HepG2 (cell line): ENCODE data around the gene POLR3GL. TPM values are rescaled to one million over a fixed set of nuclear protein-coding genes. Genes with fewer than 3 reads are reported as not detected.

Source experiments
- EHMT2 ChIP-seq: fragments of 200-600 bp; sonication (generic); IDR thresholded peaks from 2 replicates; pipeline ENCODE4 v1.7.0; 2017; ENCODE audit warnings: antibody characterized with exemption, low read depth, low read length, borderline replicate concordance
- FOXM1 ChIP-seq: sonication (generic); formaldehyde crosslinking; IDR thresholded peaks from 2 replicates; pipeline ENCODE4 v1.5.0; 2020; ENCODE audit warnings: missing genetic modification reagents
- HOXA5 ChIP-seq: sonication (generic); formaldehyde crosslinking; IDR thresholded peaks from 2 replicates; pipeline ENCODE4 v1.4.0; 2020; ENCODE audit warnings: missing genetic modification reagents
- MED8 ChIP-seq: sonication (generic); formaldehyde crosslinking; IDR thresholded peaks from 2 replicates; pipeline ENCODE4 v1.8.1; 2023; ENCODE audit warnings: mild to moderate bottlenecking, missing genetic modification reagents; ENCODE audit not compliant: insufficient replicate concordance
- MEIS1 ChIP-seq: sonication (generic); formaldehyde crosslinking; IDR thresholded peaks from 2 replicates; pipeline ENCODE4 v1.9.0; 2021; ENCODE audit warnings: mild to moderate bottlenecking, missing genetic modification reagents, moderate library complexity, borderline replicate concordance
- NCOA5 ChIP-seq: sonication (generic); formaldehyde crosslinking; IDR thresholded peaks from 2 replicates; pipeline ENCODE4 v1.4.0; 2020; ENCODE audit warnings: missing genetic modification reagents
- SPEN ChIP-seq: sonication (generic); formaldehyde crosslinking; IDR thresholded peaks from 2 replicates; pipeline ENCODE4 v1.5.1; 2020; ENCODE audit warnings: low read depth, mild to moderate bottlenecking, missing genetic modification reagents
- XBP1 ChIP-seq: sonication (generic); formaldehyde crosslinking; IDR thresholded peaks from 2 replicates; pipeline ENCODE4 v1.5.0; 2020; ENCODE audit warnings: missing genetic modification reagents
- ZNF841 ChIP-seq: sonication (generic); formaldehyde crosslinking; IDR thresholded peaks from 2 replicates; pipeline ENCODE4 v1.8.1; 2023; ENCODE audit warnings: missing genetic modification reagents, borderline replicate concordance
- polyA plus RNA-seq, 8 experiments: library from polyadenylated mRNA; depleted of rRNA in 3 of 8; stranded (reverse) in 7 of 8; unstranded in 1 of 8; fragments of >200 nt; fragmentation: Illumina TruSeq in 4 of 8; extraction: Trizol in 4 of 8; gene quantifications; 2 replicates each; pipeline versions ENCODE4 v1.2.1 to v1.2.3, GENCODE V29; 2011 to 2016; ENCODE audit warnings: low read depth in 4 of 8, missing spikeins in 1 of 8, mixed read lengths in 1 of 8; ENCODE audit not compliant: insufficient read depth in 1 of 8
- total RNA-seq, 5 experiments: library from RNA; depleted of rRNA; stranded (reverse); fragments of >200 nt; fragmentation: Illumina TruSeq; extraction: Trizol; gene quantifications; 2 replicates each; pipeline ENCODE4 v1.2.3, GENCODE V29; 2016; ENCODE audit warnings: low read depth in 1 of 5
- TF ChIP-seq, protein P1 (sequence below): sonication (generic); formaldehyde crosslinking; IDR thresholded peaks from 2 replicates; pipeline ENCODE4 v1.4.0; 2020; ENCODE audit warnings: missing genetic modification reagents, borderline replicate concordance
- TF ChIP-seq, protein P2 (sequence below): sonication (generic); formaldehyde crosslinking; IDR thresholded peaks from 2 replicates; pipeline ENCODE4 v1.4.0; 2020; ENCODE audit warnings: missing genetic modification reagents, borderline replicate concordance
- TF ChIP-seq, protein P3 (sequence below): IDR thresholded peaks from 2 replicates; pipeline ENCODE4 v1.6.1; 2018; ENCODE audit warnings: missing genetic modification reagents
- TF ChIP-seq, protein P4 (sequence below), 2 experiments: sonication (generic) in 1 of 2; formaldehyde crosslinking in 1 of 2; IDR thresholded peaks; 2 replicates each; pipeline versions ENCODE4 v1.5.1 to v1.6.1; 2011 to 2020; ENCODE audit warnings: borderline replicate concordance in 1 of 2, low read depth in 1 of 2, low read length in 1 of 2, mild to moderate bottlenecking in 1 of 2, missing genetic modification reagents in 1 of 2, moderate library complexity in 1 of 2
- TF ChIP-seq, protein P5 (sequence below): IDR thresholded peaks from 2 replicates; pipeline ENCODE4 v1.6.1; 2016; ENCODE audit warnings: missing biosample characterization, missing genetic modification reagents, low read depth

POLR3GL gene
- total and polyA plus RNA-seq, 2 of the 13 experiments (the other 11 are each of a cell fraction or from before 2014, with no cell fraction given), result 11.5 to 12.4 TPM

DNA sequence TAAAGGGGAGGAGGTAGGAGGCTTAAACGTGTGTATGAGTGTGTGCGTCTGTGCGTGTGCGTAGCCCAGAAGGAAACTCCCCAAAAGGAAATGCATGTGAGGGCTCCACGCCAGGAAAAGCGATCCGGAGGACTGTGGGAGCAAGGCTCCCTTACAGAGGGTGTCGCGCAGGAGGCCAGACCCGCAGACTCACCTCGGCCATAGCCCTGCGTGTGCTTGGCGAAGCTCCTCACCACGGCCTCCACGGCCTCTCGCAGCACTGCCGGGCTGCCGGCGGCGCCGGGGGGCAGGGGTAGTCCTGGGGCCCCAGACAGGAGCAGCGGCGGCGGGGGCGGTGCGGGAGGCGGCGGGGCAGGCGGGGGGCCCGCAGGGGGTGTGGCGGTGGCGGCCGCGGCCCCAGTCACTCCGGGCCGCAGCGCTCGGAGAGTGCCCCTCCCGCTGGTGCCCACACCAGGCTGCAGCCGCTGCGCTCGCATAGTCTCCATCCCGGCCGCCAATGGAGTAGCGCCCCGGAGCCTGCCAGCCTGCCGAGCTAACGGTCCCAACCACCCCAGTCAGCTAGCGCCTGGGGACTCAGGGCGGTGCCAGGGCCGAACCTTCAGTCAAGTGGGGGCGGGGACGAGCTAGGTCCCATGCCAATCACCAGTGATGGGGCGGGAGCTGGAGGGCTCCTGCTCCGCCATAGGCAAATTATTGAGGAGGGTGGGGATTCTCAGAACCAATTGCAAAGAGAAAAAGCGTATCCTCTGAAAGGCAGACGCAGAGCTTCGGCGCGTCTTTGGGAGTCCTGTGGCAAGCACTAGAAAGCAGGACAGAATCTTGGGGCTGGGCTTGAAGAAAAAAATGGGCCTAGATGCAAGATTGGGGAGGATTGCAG lies 6.8 kb upstream of the POLR3GL start, which contains the start of gene LIX1L (continued):
- TF ChIP-seq, protein P1, sequence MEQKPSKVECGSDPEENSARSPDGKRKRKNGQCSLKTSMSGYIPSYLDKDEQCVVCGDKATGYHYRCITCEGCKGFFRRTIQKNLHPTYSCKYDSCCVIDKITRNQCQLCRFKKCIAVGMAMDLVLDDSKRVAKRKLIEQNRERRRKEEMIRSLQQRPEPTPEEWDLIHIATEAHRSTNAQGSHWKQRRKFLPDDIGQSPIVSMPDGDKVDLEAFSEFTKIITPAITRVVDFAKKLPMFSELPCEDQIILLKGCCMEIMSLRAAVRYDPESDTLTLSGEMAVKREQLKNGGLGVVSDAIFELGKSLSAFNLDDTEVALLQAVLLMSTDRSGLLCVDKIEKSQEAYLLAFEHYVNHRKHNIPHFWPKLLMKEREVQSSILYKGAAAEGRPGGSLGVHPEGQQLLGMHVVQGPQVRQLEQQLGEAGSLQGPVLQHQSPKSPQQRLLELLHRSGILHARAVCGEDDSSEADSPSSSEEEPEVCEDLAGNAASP, result no peak
- no peak for TF ChIP-seq ZNF841 (CRISPR knock-in tag)
- TF ChIP-seq, protein P2, sequence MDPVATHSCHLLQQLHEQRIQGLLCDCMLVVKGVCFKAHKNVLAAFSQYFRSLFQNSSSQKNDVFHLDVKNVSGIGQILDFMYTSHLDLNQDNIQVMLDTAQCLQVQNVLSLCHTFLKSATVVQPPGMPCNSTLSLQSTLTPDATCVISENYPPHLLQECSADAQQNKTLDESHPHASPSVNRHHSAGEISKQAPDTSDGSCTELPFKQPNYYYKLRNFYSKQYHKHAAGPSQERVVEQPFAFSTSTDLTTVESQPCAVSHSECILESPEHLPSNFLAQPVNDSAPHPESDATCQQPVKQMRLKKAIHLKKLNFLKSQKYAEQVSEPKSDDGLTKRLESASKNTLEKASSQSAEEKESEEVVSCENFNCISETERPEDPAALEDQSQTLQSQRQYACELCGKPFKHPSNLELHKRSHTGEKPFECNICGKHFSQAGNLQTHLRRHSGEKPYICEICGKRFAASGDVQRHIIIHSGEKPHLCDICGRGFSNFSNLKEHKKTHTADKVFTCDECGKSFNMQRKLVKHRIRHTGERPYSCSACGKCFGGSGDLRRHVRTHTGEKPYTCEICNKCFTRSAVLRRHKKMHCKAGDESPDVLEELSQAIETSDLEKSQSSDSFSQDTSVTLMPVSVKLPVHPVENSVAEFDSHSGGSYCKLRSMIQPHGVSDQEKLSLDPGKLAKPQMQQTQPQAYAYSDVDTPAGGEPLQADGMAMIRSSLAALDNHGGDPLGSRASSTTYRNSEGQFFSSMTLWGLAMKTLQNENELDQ (CRISPR knock-in tag), result no peak
- TF ChIP-seq, protein P3, sequence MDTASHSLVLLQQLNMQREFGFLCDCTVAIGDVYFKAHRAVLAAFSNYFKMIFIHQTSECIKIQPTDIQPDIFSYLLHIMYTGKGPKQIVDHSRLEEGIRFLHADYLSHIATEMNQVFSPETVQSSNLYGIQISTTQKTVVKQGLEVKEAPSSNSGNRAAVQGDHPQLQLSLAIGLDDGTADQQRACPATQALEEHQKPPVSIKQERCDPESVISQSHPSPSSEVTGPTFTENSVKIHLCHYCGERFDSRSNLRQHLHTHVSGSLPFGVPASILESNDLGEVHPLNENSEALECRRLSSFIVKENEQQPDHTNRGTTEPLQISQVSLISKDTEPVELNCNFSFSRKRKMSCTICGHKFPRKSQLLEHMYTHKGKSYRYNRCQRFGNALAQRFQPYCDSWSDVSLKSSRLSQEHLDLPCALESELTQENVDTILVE (CRISPR knock-in tag), result no peak
- TF ChIP-seq MEIS1 (CRISPR knock-in tag), result no peak
- TF ChIP-seq FOXM1 (CRISPR knock-in tag), result no peak
- TF ChIP-seq HOXA5 (CRISPR knock-in tag), result no peak; the same call in 1 of the 2 replicates
- TF ChIP-seq, protein P4, sequence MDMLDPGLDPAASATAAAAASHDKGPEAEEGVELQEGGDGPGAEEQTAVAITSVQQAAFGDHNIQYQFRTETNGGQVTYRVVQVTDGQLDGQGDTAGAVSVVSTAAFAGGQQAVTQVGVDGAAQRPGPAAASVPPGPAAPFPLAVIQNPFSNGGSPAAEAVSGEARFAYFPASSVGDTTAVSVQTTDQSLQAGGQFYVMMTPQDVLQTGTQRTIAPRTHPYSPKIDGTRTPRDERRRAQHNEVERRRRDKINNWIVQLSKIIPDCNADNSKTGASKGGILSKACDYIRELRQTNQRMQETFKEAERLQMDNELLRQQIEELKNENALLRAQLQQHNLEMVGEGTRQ (IDR thresholded peaks at IDR 0.05; ENCODE audit: low read depth, low read length), result no peak
- TF ChIP-seq, protein P4 (CRISPR knock-in tag; IDR thresholded peaks at IDR 0.05; ENCODE audit: borderline replicate concordance), result no peak; the same call in 1 of the 2 replicates
- TF ChIP-seq MED8, result no peak
- TF ChIP-seq, protein P5, sequence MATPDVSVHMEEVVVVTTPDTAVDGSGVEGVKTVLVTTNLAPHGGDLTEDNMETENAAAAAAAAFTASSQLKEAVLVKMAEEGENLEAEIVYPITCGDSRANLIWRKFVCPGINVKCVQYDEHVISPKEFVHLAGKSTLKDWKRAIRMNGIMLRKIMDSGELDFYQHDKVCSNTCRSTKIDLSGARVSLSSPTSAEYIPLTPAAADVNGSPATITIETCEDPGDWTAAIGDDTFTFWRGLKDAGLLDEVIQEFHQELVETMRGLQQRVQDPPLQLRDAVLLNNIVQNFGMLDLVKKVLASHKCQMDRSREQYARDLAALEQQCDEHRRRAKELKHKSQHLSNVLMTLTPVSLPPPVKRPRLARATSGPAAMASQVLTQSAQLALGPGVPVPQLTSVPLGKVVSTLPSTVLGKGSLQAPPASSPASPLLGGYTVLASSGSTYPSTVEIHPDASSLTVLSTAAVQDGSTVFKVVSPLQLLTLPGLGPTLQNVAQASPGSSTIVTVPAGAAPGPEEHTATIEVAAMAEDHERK (CRISPR knock-in tag), result no peak
- TF ChIP-seq EHMT2, result no peak
- TF ChIP-seq NCOA5 (CRISPR knock-in tag), result no peak
- TF ChIP-seq XBP1 (CRISPR knock-in tag), result no peak
- TF ChIP-seq SPEN (CRISPR knock-in tag), result no peak
